ENCODE measurements around the gene RPL28. TPM values are rescaled to one million over a fixed set of nuclear protein-coding genes. Genes with fewer than 3 reads are reported as not detected.
"Not testable (repeated sequence)": the region's sequence is repeated elsewhere in the genome, so short reads cannot be mapped to it uniquely, and the experiment has no call there.

RPL28 gene
- total and polyA plus RNA-seq, 2 of the 13 experiments (the other 11 are each of a cell fraction or from before 2014, with no cell fraction given) = 105 to 420 TPM

- Histone ChIP-seq H3K27ac (ENCODE audit: extremely low read length, insufficient read depth, low read length) (peak overlapping the region; percentile 68), H2AFZ (ENCODE audit: low read length) (no peak overlapping the region), H4K20me1 (ENCODE audit: insufficient read depth, low read length) (no peaks in the 10 kb centered on the region), H3K27me3 (ENCODE audit: control insufficient read depth in 1 of 2, insufficient read depth in 2 of 2, low read length in 2 of 2) (peaks cover 0 to 5% of the 10 kb centered on the region in 2 experiments; a peak in 1 of 5 replicates), H3K4me1 (ENCODE audit: insufficient read depth, low read length) (peaks cover 26% of the 10 kb centered on the region), H3K4me3 (replicated peaks in 1 of 3; ENCODE audit: insufficient read depth in 1 of 3, low read depth in 2 of 3, low read length in 3 of 3) (peak overlapping the region; percentile 82 to 88 (median 83)), H3K9ac (ENCODE audit: insufficient read depth, low read depth, low read length) (peak overlapping the region; percentile 86), H3K36me3 (replicated peaks in 1 of 2; ENCODE audit: control insufficient read depth in 1 of 2, insufficient read depth in 2 of 2, low read length in 2 of 2) (peaks cover 9 to 23% of the 10 kb centered on the region in 2 experiments; a peak in 4 of 5 replicates), H3K9me3 (ENCODE audit: low read length) (no peaks in the 10 kb centered on the region), H3K4me2 (ENCODE audit: low read depth, low read length) (peak overlapping the region; percentile 57), H3K79me2 (ENCODE audit: insufficient read depth, low read length) (peaks cover 16% of the 10 kb centered on the region)
- ATAC-seq (peak; percentile 50), FAIRE-seq (no peak), DNase-seq (ENCODE audit: low spot score) (no peak)
- TF ChIP-seq YY1 (IDR thresholded peaks at IDR 0.05; ENCODE audit: insufficient read depth, insufficient replicate concordance, low read depth, low read length) (peak; percentile 9), PLRG1 (conservative IDR thresholded peaks at IDR 0.05) (no peak), ZNF547 (CRISPR knock-in tag; IDR thresholded peaks at IDR 0.05) (no peak), ZNF317 (CRISPR knock-in tag; IDR thresholded peaks at IDR 0.05) (0 out of 2 replicates have a peak, but pooled peaks have one; percentile 8), ATM (IDR thresholded peaks at IDR 0.05; ENCODE audit: borderline replicate concordance) (no peak)
- POLR2A ChIA-PET = interaction anchor here (0.6 to 2.9 kb wide), 36 partner anchors 10 to 290 kb away, joined by 3 to 62 read pairs (median 5); partner anchors contain the start of genes DNAAF3, GARIN5B, HSPBP1 and ISOC2
- 62% methylated on average over 7 of the region's 35 CpGs for WGBS (ENCODE audit: low lambda C conversion rate)
- intact Hi-C loops (cut with micrococcal nuclease; ENCODE audit: unreplicated experiment) (no loop called here), in situ Hi-C loops (cut with HindIII; ENCODE audit: extremely low pct_ligation_motif_present, low pct_unique_long_range_greater_than_20kb) (loop anchor here (5.0 kb wide), 1 partner anchor 260 kb away; the partner anchor contains the start of gene TNNT1)
- BruUV-seq (replicated peaks) = no TSS peak
- CTCF ChIA-PET (ENCODE audit: low intra/inter-chr PET ratio, low total read pairs) = no interaction called here
These were observed 21.3 kb downstream of the RPL28 start for GRCh38 chr19:55406826-55407549.

GRCh38 chr19:55407550-55407799 is 21.7 kb downstream of the RPL28 start, which contains the start of gene UBE2S:
UBE2S (minus strand) TSS chr19:55407788; CDS start chr19:55407589, 199 bp downstream.
- H3K4me2 ChIP-seq (ENCODE audit: low read depth, low read length) = peak within 1 kb of the TSS; percentile 57
- H3K9me3 ChIP-seq (ENCODE audit: low read length); intact Hi-C loops (cut with micrococcal nuclease; ENCODE audit: unreplicated experiment); FAIRE-seq; DNase-seq (ENCODE audit: low spot score); H3K27me3 ChIP-seq (ENCODE audit: control insufficient read depth in 1 of 2, insufficient read depth in 2 of 2, low read length in 2 of 2); CTCF ChIA-PET (ENCODE audit: low intra/inter-chr PET ratio, low total read pairs); BruUV-seq (replicated peaks); H2AFZ ChIP-seq (ENCODE audit: low read length); H4K20me1 ChIP-seq (ENCODE audit: insufficient read depth, low read length): not testable (repeated sequence)
- H3K36me3 ChIP-seq (replicated peaks in 1 of 2; ENCODE audit: control insufficient read depth in 1 of 2, insufficient read depth in 2 of 2, low read length in 2 of 2) = peaks cover 7 to 19% of the 10 kb centered on the region in 2 experiments; a peak in 4 of 5 replicates
- H3K4me1 ChIP-seq (ENCODE audit: insufficient read depth, low read length) = peaks cover 26% of the 10 kb centered on the region
- peak within 1 kb of the TSS; percentile 68 for H3K27ac ChIP-seq (ENCODE audit: extremely low read length, insufficient read depth, low read length)
- WGBS (ENCODE audit: low lambda C conversion rate) = 0% methylated on average over 12 of the region's 36 CpGs
- ATAC-seq = peak; percentile 85
- peak within 1 kb of the TSS; percentile 86 for H3K9ac ChIP-seq (ENCODE audit: insufficient read depth, low read depth, low read length)
- peak within 1 kb of the TSS; percentile 82 to 88 (median 83) for H3K4me3 ChIP-seq (replicated peaks in 1 of 3; ENCODE audit: insufficient read depth in 1 of 3, low read depth in 2 of 3, low read length in 3 of 3)
- in situ Hi-C loops (cut with HindIII; ENCODE audit: extremely low pct_ligation_motif_present, low pct_unique_long_range_greater_than_20kb) = loop anchor here (5.0 kb wide), 1 partner anchor 260 kb away; the partner anchor contains the start of gene TNNT1
- peaks cover 16% of the 10 kb centered on the region for H3K79me2 ChIP-seq (ENCODE audit: insufficient read depth, low read length)
- POLR2A ChIA-PET = interaction anchor here (0.6 to 2.9 kb wide), 40 partner anchors 10 to 290 kb away, joined by 3 to 62 read pairs (median 5); partner anchors contain the start of genes DNAAF3, HSPBP1, ISOC2 and KMT5C
- TF ChIP-seq KMT2A (CRISPR knock-in tag; IDR thresholded peaks at IDR 0.05) (0 out of 2 replicates have a peak, but pooled peaks have one; percentile 24), ATF7-NPFF (CRISPR knock-in tag; IDR thresholded peaks at IDR 0.05; ENCODE audit: low read depth) (0 out of 2 replicates have a peak, but pooled peaks have one; percentile 68), ZNF704 (CRISPR knock-in tag; IDR thresholded peaks at IDR 0.05; ENCODE audit: borderline replicate concordance) (0 out of 2 replicates have a peak, but pooled peaks have one; percentile 77), ZNF788 (CRISPR knock-in tag; IDR thresholded peaks at IDR 0.05; ENCODE audit: borderline replicate concordance) (peak; percentile 36; the same call in 1 of the 2 replicates), ZNF333 (CRISPR knock-in tag; IDR thresholded peaks at IDR 0.05; ENCODE audit: borderline replicate concordance) (0 out of 2 replicates have a peak, but pooled peaks have one; percentile 77), STAG1 (CRISPR knock-in tag; IDR thresholded peaks at IDR 0.05) (0 out of 2 replicates have a peak, but pooled peaks have one; percentile 8), POLR2G (IDR thresholded peaks at IDR 0.05; ENCODE audit: low read depth, low read length) (peak; percentile 98), FOXO1 (CRISPR knock-in tag; IDR thresholded peaks at IDR 0.05) (peak; percentile 67; the same call in 1 of the 2 replicates), PAX8 (CRISPR knock-in tag; IDR thresholded peaks at IDR 0.05; ENCODE audit: borderline replicate concordance) (0 out of 2 replicates have a peak, but pooled peaks have one; percentile 57), ZNF792 (CRISPR knock-in tag; IDR thresholded peaks at IDR 0.05) (peak; percentile 83; the same call in 1 of the 2 replicates), POLR2A (IDR thresholded peaks at IDR 0.05; ENCODE audit: insufficient read depth in 1 of 2, low read depth in 2 of 2, low read length in 2 of 2) (peak; percentile 87 to 94)

All from HepG2 (cell line).